NK-92 (cell line): ENCODE measurements around the gene TMC3.
"Not testable (repeated sequence)": the region's sequence is repeated elsewhere in the genome, so short reads cannot be mapped to it uniquely, and the experiment has no call there.

ENCODE experiments used
- DNase-seq: peaks from one replicate; lab custom pipeline; 2025; ENCODE audit not compliant: unreplicated experiment; lab: John Stamatoyannopoulos, UW

The TMC3 gene

GRCh38 chr15:81373775-81374395 is at the start of gene TMC3:
TSS of gene TMC3 (minus strand) at chr15:81374213. CDS start at chr15:81374077, 136 bp downstream.
- DNase-seq, result no peak

GRCh38 chr15:81421461-81421860 is 47.4 kb upstream of the TMC3 start:
- no peak for DNase-seq

GRCh38 chr15:81419332-81419943 is 45.4 kb upstream of the TMC3 start:
- DNase-seq, result no peak

GRCh38 chr15:81418891-81419290 is 44.9 kb upstream of the TMC3 start:
- DNase-seq, result no peak

- no peak for DNase-seq
These were observed 44.4 kb upstream of the TMC3 start for GRCh38 chr15:81418444-81418843.

- not testable (repeated sequence) for DNase-seq
These were observed 40.4 kb upstream of the TMC3 start for GRCh38 chr15:81414274-81414968.

- no peak for DNase-seq
These were observed 39.8 kb upstream of the TMC3 start for GRCh38 chr15:81413851-81414250.

- DNase-seq, result no peak
These were observed 38.1 kb upstream of the TMC3 start for GRCh38 chr15:81411969-81412633.

GRCh38 chr15:81411051-81411450 is 37.0 kb upstream of the TMC3 start:
- DNase-seq, result no peak

- DNase-seq, result no peak
These were observed 36.3 kb upstream of the TMC3 start for GRCh38 chr15:81410318-81410753.

GRCh38 chr15:81407718-81408117 is 33.7 kb upstream of the TMC3 start:
- no peak for DNase-seq

- DNase-seq, result no peak
These were observed 33.2 kb upstream of the TMC3 start for GRCh38 chr15:81407176-81407575.

- DNase-seq, result no peak
These were observed 26.7 kb upstream of the TMC3 start for GRCh38 chr15:81400640-81401236.

GRCh38 chr15:81398910-81399551 is 25.0 kb upstream of the TMC3 start:
- DNase-seq, result no peak

GRCh38 chr15:81398456-81398855 is 24.4 kb upstream of the TMC3 start:
- no peak for DNase-seq

- no peak for DNase-seq
These were observed 20.6 kb upstream of the TMC3 start for GRCh38 chr15:81394603-81395002.

GRCh38 chr15:81391657-81392056 is 17.6 kb upstream of the TMC3 start:
- DNase-seq, result no peak

GRCh38 chr15:81388436-81388770 is 14.4 kb upstream of the TMC3 start:
- no peak for DNase-seq

- no peak for DNase-seq
These were observed 13.8 kb upstream of the TMC3 start for GRCh38 chr15:81387621-81388435.

GRCh38 chr15:81386947-81387346 is 12.9 kb upstream of the TMC3 start:
- DNase-seq, result no peak
